ENCODE results near the gene FUT7.
"Not testable (repeated sequence)": the region's sequence is repeated elsewhere in the genome, so short reads cannot be mapped to it uniquely, and the experiment has no call there.

Gene FUT7

DNA sequence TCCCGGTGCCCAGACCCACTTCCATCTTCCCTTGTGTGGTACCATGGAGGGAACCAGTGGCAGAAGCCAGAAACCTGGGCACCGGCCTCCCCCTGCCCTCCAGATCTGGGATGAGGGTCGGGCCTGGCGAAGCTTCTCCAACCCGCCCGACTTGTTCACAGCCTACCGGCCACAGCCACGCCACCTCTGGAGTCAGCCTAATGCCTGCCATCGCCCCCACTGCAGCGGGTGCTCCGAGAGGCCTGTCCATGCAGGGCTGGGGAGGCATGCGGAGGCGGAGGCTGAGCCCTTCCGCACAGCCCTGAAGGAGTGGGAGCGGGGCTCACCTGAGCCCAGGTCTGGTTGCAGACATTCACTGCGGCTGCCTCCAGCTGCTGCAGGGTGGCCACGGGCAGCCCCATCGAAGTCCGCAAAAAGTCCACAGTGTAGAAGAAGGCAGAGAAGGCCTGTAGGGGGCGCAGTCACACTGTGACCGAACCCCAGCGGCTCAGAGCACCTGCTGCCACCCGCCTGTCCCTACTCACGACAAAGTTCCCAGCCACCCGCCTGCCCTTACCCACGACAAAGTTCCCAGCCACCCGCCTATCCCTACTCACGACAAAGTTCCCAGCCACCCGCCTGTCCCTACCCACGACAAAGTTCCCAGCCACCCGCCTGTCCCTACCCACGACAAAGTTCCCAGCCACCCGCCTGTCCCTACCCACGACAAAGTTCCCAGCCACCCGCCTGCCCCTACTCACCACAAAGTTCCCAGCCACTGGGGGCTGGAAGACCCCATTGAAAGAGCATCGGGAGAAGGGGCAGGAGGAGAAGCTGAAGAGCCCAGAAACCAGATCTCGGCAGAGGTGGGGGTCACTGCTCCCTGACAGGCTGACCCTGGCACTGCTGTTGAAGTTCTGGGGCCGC lies 17.9 kb upstream of the FUT7 start:
- DNase-seq (ENCODE audit: low read depth): no peak

DNA sequence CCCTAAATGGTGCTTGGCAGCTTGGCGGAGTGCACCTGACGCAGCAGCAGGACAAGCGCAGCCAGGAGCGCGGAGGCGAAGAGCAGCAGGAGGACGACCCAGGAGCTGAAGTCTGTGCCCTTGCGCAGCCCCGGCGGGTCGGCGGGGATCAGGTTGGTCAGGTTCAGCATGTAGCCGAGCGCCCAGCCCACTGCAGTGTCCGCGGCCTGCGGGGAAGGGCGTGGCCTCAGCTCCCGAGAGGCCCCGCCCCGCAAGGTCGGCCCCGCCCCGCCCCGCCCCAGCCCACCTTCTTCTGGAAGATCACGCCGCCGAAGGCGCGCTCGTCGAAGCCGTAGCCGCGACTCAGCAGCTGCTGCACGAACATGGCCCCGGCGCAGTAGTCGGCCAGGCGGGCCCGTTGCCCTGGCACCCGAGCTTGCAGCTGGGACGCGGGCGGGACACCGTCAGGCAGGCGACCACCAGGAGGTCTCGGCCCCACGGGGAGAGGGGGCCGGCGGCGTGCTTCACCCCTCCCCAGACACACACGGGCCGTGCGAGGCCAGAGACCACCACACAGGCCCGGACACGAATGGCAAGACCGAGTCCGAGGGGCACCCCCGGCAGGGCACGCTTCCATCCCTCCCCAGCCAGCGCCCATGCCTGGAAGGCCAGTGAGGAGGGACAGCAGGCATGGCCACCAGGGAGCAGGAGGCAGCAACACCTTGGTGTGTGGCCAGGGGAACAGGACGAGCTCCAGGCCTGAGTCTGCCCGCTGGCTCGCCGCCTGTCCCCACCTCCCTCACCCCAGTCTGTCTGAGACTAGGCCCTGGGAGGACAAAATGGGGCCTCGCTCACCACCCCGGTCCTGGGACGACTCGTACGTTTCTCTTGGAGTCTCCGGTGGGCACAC lies 17.0 kb upstream of the FUT7 start:
- DNase-seq (ENCODE audit: low read depth): no peak

DNA sequence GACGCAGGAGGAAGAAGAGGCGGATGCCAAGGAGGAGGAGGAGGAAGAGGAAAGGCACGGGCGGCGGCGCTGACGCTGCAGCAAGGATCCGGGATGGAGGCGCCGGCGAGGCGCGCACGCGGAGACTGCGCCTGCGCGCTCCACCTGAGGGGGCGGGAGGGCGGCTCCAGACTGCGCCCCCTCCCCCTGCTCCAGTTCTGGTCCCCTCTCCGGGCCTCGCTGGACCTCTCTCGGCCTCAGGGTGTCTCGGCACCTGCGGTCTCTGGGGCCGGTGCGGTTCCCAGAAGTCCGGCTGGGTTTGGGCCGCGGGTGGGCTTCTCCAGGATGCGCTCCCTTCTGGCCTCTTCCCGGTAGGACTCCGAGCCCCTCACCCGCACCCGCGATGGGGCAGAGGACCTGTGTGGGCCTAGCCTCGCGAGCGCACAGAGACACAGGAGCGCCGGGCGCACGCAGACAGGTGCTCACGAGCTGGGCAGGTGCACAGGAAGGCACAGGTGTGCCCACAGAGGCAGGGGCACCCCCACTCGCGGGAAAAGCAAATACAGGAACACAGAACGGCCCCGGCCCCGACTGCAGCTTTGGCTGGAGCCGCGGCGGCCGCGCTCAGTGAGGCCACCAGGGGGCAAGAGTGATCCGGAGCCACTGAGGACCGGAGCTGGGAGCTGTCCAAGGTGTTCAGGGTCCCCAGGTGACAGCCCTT lies 14.3 kb upstream of the FUT7 start, which contains the start of gene NPDC1:
NPDC1 (minus strand) TSS at position 90 of the 700 bp plus-strand sequence. CDS start 188 bp downstream, outside the sequence.
- DNase-seq (ENCODE audit: low read depth): no peak

DNA sequence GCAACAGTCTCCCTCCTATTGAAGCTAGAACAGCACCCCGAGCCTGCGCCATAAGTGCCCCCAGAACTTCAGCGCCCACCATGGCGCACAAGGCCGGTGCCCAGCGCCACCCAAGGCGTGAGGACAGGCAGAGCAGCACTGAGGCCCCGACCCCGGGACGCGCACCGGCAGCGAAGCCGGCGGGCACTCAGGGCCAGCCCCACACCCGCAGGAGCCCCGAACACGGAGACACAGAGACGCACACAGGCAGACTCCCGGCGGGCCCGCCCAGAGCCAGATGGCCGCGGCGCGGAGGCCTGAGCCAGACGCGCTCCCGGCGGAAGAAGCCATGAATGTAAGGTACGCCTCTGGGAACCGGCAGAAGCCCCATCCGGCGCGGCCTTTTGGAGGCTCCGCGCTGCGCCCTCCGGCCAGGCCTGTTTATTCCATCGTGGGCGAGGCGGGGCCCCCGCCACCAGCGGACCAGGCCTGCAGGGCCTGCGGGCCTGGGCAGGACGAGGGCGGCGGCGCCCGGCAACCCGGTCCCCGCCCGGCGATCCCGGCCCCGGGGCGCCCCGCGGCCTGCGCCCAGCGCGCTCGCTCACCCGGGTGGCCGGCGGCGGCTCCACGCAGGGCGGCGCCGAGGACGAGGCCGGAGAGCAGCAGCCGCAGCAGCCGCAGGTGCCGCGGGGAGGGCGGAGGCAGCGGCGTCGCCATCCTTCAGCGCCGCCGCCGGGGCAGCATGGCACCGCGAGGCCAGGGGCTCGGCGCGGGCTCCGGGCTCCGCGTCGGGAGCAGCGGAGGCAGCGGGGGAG lies 13.6 kb upstream of the FUT7 start:
- DNase-seq (ENCODE audit: low read depth): no peak

DNA sequence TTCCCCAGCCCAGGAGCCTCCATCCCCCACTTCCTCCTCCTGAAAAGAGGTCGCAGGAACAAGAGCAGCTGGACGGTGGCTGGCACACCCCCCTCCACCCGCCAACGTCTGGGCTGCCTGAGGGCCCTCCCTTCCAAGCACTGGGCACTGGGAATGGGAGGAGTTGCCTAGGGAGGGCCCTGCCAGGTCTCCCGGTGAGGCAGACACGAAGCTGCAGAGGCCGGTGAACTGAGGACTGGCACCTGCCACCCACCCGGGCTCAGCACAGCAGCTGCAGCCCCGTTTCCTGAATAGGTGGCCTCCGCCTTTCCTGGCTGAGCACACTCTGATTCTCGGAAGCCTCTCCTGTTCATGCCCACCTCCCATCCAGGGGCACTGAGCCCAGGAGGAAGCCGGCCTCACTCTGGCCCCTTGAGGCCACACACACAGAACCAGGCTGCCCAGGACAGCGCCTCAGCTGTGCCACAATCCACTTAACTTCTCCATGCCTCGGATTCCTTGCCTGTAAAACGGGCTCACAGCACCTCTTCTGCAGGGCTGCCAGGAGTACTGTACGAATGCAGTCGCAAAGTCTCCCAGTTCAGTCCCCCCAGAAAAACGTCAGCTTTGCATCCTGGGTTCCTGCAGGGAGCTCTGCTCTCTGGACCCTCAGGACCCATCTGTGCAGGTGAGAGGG lies 12.8 kb upstream of the FUT7 start:
- DNase-seq (ENCODE audit: low read depth): no peak

DNA sequence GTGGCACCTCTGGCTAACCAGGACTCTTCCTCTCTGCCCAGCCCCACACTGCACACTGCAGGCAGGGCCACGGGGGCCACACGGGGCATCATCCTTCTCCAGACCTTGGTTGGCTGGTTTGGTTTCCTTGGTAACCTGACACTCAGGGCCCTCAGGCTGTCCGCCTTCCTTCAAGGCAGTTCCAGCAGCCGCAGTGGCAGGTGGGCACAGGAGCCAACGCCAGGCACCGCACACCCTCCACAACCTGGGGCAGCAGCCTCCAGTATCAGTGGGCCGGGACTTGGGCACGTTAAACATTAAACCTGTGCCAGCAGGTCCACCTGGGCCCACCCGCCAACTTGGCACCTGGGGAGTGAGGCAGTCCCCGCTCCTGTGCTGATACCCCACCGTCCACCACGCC lies 12.1 kb upstream of the FUT7 start:
- DNase-seq (ENCODE audit: low read depth): no peak

DNA sequence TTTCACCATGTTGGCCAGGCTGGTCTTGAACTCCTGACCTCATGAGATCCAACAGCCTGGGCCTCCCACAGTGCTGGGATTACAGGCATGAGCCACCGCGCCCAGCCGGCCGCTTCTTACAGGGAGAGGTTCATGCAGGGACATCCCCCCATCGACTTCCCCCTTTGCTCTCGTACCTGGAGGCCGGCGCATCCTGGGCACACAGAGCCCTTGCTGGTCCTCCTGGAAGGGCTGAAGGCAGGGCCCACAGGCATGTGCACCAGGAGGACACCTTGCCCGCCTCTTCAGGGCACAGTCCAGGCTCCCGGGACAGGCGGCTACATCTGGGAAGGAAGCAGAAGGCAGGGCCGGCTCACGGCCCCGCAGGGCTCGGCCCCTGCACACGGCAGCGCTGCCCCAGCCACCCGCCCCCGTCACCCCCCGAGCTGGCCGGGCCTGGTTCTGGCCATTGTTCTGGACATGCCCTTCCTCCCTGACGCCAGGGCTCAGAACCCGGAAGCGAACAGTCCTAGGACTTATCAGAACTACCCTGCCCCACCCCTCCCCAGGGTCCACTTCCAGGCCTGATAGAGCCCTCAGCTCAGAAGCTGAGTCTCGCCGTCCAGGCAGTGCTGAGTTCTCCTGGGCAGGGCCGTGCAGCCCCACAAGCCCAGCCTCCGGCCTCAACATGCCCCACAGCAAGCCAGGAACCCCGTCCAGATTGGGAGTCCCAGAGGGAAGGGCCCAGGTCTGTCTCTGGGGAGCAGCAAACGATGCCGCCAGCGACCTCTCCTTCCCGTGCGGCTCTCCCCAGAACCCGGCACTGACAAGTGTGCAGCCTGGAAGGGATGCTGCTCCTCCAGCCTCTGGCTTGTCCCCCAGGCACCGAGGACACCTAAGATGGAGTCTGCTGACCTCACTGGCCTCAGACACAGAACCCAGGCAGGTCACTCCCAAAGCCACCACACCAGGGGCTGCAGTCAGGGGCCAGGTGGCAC lies 11.2 kb upstream of the FUT7 start:
- no peak for DNase-seq (ENCODE audit: low read depth)

DNA sequence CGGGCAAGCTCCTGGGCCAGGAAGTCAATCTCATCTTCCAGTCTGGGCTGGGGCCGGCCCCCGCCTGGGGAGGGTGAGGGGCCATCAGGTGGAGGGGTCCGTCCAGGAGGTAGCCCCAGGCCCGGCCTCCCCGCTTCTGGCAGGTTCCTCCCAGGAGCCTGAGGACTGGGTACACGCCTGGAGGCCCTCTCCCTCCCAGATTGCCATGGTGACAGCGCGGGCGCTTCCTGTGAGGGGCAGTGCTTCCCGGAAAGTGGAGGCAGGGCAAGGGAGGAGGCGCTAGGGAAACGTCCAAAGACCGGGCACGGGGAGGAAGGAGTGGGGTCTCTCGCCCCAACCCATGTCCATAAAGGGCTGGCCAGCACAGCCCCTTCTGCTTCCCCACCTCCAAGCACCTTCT lies 9.2 kb upstream of the FUT7 start:
- DNase-seq (ENCODE audit: low read depth): no peak

DNA sequence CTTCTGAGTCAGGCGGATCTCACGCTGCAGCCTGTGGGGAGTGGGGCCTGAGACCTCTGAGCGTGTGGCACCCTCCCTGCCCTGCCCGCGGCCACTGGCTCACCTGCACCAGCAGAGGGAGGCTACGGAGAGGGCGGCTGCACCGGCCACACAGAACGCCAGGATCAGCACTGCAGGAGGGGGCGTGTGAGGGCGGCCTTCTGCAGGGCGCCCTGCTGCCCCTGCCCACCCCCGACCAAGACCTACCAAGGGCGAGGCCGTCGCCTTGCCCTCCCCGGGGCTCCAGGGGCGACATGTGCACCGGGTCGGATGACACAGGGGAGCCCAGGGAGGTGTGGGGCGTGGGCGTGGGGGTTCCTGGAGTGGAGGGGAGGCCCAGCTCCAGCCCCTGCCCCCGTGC lies 8.7 kb upstream of the FUT7 start:
- DNase-seq (ENCODE audit: low read depth): no peak

DNA sequence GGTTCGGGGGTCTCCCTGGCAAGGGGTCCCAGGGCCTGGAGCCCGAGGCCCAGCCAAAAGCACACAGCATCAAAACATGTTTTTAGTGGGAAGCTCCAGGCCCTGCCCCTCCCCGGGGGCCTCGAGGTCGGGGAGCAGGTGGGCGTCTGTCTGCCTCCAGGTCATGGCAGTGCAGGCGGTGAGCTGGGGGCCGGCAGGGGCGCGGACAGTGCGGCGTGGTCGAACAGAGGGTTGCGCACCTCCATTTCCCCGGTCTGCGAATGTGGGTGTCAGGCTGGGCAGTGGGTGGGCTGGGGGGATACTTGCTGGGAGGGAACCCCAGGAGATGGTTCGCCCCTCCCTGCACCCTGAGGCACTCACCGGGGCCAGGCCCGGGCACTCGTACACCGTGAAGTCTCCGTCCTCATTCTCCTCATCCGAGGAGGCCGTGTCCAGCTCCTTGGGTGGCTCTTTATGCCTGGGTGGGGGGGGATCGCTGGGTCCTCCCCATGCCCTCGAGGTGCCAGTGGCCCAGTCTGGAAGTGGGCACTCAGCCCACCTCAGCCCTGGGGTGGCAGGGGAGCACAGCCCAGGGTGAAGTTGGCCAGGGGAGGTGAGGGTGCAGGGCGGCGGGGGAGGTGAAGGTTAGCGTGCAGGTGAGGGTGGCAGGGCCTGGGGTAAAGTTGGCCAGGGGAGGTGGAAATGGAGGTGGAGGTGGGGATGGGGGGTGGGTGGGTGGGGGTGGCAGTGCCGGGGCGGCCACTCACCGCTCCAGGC lies 7.9 kb upstream of the FUT7 start:
- DNase-seq (ENCODE audit: low read depth): no peak

DNA sequence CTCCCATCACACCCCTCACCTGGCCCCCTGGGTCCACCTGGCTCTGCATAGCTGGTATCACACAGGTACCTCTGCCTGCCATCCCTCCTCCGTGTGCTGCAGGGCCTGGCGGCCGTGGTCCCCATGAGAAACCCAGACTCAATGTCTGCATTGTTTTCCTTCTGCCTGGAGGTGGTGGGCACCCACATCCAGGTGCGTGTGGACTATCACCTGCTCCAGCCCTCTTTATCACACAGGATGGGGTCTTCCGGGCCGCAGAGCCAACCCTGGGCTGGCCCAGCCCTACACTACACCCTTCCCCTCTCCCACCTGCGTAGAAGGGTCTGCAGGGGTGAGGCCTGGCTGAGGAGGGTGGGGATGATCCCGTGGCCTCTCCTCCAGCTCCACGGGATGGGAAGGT lies 7.0 kb upstream of the FUT7 start:
- DNase-seq (ENCODE audit: low read depth): no peak

DNA sequence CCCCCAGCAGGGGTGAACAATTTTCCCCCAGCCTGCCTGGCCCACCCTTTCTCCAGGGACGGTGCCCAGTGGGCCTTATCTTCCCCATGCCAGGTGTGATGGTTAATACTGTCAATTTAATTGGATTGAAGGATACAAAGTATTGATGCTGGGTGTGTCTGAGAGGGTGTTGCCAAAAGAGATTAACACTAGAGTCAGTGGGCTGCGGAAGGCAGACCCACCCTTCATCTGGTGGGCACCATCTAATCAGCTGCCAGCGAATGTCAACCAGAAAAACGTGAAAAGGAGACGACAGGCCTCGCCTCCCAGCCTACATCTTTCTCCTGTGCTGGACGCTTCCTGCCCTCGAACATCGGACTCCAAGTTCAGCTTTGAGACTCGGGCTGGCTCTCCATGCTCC lies 5.6 kb upstream of the FUT7 start:
- DNase-seq (ENCODE audit: low read depth): no peak

DNA sequence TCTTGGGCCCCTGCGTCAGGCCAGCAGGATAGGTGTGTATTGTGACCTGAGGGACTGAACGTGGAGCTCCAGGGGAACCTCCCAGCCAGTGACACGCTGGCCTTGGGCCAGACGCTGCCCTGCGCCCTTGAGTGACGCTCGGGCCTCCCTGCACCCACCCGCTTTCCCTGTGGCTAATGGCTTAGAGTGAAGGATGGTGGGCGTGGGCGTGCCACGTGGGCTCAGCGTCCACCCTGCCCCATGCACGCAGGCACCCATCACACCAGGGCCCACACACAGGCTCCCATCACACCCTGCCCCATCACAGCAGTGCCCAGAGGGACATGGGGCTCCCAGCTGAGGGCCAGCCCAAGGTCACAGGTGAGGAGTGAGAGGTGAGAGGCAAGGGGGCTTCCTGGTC lies 5.1 kb upstream of the FUT7 start:
- DNase-seq (ENCODE audit: low read depth): no peak

DNA sequence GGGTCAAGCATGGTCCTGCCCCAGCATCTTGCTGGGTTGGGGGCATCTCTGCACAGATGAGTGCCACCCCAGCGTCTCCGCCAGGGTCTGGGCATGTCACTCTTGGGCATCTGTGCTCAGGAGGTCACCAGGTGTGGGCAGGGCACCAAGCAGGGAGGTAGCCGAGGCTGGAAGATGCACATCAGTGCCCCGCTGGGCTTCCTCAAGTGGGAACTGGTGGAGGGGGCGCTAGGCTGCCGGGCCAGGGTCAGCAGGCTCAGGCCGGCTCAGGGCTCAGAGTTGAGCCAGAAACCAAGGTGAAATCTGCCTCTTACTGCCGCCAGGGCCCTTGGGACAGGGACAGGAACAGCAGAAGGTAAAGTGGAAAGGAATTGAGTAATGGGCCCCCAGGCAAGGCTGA lies 4.0 kb upstream of the FUT7 start:
- no peak for DNase-seq (ENCODE audit: low read depth)

DNA sequence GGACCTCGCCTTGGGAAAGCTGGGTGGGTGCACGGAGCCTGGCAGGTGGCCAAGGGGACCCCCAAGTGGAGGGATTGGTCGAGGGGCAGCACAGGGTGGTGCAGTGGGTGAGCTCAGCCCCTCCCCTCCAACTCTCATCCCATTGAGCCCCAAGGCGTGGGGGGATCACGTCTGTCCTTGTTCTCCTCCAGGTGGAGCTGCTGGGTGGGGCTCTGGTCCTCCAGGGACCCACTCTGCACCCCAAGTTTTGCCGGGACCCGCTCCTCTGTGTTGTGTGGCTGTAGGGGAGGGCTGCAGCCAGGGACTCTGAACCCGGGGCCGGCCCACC lies 3.6 kb upstream of the FUT7 start:
- no peak for DNase-seq (ENCODE audit: low read depth)

DNA sequence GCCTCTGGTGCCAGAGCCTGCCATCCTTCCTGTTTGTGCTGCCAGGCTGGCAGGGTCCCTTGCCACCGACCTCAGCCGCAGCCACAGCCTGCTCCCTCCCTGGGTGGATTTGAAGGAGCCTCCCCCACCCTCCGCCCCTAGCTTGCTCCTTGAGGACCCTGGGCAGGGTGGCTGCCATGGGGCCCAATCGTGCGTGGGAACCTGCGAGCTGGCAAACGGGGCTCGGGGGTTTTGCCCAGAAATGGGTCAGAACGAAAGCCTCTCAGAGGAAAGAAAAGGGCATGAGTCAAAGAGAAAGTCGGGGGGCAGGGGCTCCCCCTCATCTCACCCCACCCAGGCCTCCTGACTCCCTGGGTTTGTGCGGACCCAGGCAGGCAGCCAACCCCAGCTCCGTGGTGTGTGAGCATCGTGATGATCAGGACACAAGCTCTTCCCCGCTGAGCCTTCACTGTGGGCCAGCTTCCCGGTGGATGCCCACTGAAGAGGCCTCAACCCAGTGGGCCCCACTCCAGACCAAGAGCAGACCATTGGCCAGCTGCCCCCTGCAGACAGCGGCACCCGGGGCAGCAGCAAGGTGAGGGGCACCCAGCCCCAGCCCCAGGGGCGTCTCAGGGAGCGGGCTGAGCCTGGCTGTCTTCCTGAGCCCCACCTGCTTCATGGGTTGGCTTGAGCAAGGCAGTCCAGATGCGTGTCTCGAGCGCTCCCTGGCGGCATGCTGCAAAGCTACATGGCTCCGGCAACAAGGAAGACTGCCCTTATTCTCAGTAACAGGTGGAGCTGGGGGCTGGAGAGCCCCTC lies 3.0 kb upstream of the FUT7 start:
- peak; percentile 42 for DNase-seq (ENCODE audit: low read depth)

DNA sequence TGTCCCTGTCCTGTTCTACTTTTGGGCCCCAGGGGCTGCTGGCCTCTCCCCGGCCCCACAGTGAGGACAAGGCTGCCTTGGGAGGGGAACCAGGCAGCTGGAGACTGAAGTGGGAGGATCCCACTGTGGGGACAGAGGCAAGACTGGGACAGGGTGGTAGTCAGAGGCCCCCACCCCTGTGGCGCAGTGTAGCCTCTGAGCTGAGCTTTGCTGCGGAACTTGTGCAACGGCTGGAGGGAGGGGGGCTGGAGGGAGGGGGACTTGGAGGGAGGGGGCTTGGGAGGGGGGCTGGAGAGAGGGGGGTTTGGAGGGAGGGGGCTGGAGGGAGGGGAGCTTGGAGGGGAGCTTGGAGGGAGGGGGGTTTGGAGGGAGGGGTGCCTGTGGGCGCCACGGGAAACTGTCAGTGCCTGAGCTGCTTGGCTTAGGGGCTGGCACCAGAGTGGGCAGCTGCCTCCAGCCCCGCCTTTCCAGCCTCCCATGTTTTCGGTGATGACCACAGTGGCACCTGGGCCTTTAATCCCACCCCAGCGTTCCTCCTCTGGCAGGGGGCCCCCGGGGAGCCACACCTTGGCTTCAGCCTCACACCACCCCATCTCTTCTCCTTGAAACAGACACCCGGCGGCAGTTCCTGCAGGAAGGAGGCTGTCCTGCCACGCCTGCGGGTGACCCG lies 2.3 kb upstream of the FUT7 start:
- no peak for DNase-seq (ENCODE audit: low read depth)

DNA sequence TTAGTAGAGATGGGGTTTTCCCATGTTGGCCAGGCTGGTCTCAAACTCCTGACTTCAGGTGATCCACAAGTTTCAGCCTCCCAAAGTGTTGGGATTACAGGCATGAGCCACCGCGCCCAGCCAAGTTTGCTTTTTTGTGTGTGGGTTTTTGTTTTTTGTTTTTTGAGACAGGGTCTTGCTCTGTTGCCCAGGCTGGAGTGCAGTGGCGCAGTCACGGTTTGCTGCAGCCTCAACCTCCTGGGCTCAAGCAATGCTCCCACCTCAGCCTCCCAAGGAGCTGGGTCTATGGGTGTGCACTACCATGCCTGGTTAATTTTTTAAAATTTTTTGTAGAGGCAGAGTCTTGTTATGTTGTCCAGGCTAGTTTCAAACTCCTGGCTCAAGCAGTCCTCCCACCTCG lies 1.6 kb upstream of the FUT7 start:
- not testable (repeated sequence) for DNase-seq (ENCODE audit: low read depth)

Measured in non-pigmented ciliary epithelial cell (primary cell).